ENCODE measurements around the gene TCF7L2.

TCF7L2 gene

GRCh38 chr10:113068178-113068890 is 118.3 kb downstream of the TCF7L2 start:
- DNase-seq: no peak

DNA sequence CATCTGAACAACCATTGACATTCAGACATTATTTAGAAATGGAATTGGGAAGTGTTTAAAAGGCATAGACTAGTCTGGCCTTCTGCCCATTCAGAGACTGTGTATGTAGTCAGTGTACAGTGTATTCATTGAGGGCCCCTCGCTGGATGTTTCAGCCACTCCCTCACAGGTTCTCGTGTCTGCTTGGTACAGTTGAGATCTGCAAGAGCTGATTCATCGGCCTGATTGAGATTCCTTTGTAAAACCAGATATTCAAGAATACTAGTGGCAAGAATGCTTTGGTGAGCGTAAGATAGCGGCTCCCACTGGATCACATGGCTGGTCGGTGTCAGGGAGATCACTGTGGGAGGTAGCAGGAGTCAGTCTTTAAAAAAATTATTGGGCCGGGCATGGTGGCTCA is 119.5 kb downstream of the TCF7L2 start:
- DNase-seq: no peak

DNA sequence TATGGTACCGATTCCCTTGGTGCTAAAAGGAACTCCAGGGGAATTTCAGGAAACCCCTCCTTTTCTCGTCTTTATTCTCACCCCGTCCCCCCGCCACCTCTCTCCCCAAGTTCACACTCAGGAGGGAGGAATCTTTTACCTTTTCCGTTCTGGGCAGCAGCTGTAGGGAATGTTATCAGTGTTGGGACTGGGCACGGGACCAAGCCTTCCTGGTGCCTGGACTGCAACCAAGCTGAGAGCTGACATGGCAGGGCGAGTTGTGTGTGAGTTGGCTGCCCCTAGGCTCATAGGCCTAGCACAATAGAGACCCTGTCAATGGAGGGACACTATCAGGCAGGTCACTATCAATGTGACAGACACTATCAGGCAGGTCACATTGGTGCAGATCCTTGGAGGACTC is 121.4 kb downstream of the TCF7L2 start:
- DNase-seq: no peak

DNA sequence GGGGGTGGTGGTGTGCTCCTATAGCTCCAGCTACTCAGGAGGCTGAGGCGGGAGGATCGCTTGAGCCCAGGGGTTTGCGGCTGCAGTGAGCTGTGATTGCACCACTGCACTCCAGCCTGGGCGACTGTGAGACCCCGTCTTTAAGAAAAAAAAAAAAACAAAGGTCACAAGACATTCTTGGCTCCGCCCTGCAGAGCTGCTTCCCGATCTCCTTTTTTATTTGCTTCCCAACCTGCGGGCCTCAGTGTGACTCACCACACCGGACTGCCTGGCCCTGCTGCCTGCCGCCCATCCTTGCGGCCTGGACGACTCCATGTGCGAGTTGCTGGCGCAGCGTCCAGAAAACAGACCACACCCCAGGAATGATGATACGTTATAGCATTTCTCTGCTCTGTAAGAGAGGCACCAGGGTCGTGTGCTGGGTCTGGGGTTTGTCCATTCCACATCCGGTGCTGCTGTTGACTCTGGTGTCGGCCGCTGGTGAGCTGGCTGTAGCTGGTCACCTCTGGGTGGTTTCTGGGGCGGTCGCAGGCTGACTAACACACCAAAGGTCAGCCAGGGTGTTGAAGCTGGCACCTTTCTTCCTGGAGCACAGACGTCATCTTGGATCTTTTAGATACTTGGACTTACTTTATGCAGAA is 123.6 kb downstream of the TCF7L2 start:
- no peak for DNase-seq

DNA sequence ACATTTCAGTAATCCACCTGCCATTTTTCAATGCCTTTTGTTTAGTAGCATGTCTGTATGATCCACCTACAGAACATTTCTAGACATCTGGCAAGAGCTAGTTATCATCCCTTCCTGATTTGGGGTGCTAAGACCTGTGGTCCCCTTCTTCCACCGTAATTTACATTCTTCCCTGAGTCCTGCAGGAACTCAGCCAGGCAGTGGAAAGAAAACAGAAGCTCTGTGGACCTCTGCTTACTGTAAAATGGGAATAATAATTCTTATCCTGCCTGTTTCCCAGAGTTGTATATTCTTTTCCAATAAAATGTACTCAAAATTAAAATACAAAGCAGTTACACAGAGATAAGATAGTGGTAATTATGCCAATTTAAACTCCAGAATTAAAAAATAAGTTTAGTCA is 126.9 kb downstream of the TCF7L2 start:
- DNase-seq: no peak

DNA sequence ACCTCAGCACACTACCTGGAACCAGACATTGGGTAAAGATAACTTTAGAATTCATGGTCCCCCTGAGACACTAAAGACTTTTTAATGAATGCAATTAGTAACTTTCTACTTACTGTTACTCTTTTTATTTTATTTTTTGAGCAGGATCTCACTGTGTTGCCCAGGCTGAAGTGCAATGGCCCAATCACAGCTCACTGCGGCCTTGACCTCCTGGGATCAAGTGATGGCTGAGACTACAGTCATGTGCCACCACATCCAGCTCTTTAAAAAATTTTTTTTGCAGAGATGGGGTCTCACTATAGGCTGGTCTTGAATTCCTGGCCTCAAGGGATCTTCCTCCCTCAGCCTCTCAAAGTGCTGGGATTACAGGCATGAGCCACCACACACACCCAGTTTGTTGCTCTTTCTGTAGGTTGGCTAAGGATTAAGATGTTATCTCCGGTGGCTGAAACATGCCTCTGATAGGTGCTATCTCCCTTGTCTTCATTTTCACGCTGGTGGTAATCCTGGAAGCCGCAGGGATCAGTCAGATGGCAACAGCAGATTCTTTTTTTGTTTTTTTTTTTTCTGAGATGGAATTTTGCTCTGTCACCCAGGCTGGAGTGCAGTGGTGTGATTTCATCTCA is 128.3 kb downstream of the TCF7L2 start:
- no peak for DNase-seq

GRCh38 chr10:113080061-113080924 is 130.2 kb downstream of the TCF7L2 start:
- no peak for DNase-seq

- no peak for DNase-seq
These were observed 130.8 kb downstream of the TCF7L2 start for GRCh38 chr10:113080925-113081229.

GRCh38 chr10:113084031-113084430 is 134.0 kb downstream of the TCF7L2 start:
- DNase-seq: no peak

GRCh38 chr10:113085776-113086175 is 135.7 kb downstream of the TCF7L2 start:
- no peak for DNase-seq

DNA sequence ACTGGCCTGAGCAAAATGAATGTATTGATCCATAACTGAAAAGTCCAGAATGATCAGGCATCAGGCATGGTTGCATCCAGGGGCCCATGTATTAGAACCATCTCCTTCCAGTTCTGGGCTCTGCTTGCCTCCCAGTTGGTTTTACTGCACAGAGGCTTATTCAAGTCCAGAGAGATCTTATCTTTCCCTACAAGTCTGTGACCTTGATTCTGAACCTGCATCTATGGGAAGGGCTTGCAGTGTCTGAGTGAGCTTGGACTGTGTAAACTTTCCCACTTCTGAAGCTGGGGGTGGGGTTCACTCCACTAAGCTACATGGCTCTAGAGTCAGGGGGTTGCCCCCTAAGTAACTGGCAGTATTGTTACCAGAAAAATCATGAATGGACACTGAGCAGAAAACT is 136.2 kb downstream of the TCF7L2 start:
- no peak for DNase-seq

DNA sequence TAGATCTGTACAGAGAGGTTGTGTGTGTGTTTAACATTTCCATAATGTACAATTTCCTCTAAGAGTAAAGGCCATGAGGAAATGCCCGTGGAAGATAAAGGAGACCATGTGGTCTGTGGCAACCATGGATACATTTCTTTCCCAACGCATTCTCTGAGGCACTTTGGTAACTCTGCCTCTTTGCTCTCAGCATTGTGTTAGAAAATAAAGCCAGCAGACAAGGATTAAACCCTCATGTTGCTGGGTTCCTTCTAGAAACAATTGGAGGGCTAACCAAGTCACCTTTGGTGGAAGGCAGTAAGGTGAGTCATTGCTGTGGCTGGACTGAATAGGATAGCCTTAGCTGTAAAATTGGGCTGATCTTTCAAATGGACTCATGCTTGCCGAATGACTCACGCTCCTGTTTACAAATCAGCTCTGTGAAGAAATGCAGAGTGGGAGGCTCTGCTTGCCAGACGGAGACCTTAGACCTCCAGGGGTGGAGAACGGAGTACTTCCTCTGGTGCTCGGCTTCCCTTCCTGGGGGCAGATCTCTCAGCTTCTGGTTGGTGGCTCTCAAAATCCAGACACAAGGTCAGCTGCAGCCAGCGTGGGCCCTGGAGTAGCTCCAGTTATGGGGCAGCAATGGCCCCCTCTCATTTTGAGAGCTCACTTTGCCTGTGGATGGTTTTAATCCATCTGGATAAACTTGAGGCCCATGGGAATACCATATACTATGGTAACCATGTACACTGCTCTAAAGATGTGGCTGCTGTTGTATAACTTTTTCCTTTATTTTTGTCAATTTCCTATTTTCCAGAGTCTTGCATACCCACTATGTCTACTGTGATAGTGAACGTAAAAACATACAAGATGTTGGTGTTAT is 137.3 kb downstream of the TCF7L2 start:
- DNase-seq: no peak

DNA sequence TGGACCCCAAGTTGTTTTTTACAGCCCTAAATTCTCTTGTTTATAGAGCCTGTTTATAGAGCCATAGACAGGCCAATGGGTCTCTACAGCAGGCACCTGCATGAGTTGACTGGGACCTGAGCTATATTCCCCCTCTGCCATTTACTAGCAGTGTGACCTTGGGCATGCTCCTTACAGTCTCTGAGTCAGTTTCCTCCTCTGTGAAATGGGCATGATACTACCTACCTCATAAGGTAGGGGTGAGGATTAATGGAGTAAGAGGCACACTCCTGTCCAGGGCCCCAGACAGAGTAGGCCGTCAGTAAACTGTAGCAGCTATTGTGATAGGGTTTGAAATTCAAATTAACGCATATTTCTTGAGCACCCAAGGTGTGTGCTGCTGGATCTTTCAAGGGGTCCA is 138.1 kb downstream of the TCF7L2 start:
- DNase-seq: no peak

- no peak for DNase-seq
These were observed 139.5 kb downstream of the TCF7L2 start for GRCh38 chr10:113089551-113089950.

DNA sequence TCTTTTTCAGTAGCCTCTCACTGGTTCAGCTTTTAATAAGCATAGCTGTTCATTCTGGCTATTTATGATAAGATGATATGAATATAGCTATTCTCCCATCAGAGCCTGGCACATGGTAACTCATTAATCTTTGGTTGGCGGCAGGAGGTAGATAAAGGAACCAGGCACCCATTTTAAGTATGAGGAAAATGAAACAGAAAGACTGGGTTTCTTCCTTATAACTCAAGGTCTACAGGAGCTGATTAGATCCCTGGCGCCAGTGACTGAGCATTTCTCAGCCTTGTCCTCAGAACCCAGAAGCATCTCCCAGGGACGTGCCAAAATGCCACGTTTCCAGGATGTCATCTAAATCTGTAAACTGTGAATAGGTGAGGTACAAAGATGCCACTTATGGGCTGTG is 141.9 kb downstream of the TCF7L2 start:
- DNase-seq: no peak

DNA sequence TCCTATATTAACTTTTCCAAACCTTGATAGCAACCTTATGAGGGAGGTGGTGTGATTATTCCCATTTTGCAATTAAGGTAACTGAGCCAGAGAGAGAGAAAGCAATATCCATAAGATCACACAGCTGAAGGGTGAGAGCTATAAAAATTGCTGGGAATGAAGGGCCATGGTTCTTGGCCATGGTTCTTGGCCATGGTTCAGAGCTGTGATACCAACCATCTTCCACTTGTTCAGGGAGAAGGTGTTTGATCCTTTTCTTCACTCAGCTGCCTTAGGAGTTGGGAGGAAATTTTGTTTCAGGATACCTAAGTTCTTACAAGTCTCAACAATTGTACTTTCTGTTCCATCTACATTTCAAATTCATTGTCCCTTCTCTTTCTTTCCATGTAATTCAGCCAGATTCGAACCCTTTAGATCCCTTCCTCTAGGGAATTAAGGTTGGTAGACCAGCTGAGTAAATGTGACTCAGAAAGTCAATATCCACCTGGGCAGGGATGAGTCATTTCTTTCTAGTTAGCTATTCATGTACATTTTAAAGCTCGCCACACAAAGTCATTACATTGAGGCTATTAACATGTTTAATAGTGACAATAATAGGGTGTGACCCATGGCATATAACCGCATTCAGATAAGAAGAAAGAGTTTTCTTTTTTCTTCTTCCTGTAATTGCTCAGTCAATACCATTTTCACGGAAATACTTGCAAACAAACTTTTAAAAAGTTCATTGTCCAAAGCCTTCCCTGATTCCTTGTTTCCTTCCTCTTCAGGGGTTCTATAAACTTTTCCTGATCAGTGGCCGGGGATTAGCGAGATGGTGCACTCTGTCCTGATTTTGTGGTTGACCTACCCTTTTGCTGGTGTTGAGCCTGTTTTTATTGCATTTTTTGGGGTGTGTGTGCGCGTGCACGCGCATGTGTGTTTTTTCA is 143.4 kb downstream of the TCF7L2 start:
- DNase-seq: no peak

GRCh38 chr10:113094114-113094486 is 144.1 kb downstream of the TCF7L2 start:
- DNase-seq: no peak

GRCh38 chr10:113095419-113096127 is 145.5 kb downstream of the TCF7L2 start:
- DNase-seq: no peak

DNA sequence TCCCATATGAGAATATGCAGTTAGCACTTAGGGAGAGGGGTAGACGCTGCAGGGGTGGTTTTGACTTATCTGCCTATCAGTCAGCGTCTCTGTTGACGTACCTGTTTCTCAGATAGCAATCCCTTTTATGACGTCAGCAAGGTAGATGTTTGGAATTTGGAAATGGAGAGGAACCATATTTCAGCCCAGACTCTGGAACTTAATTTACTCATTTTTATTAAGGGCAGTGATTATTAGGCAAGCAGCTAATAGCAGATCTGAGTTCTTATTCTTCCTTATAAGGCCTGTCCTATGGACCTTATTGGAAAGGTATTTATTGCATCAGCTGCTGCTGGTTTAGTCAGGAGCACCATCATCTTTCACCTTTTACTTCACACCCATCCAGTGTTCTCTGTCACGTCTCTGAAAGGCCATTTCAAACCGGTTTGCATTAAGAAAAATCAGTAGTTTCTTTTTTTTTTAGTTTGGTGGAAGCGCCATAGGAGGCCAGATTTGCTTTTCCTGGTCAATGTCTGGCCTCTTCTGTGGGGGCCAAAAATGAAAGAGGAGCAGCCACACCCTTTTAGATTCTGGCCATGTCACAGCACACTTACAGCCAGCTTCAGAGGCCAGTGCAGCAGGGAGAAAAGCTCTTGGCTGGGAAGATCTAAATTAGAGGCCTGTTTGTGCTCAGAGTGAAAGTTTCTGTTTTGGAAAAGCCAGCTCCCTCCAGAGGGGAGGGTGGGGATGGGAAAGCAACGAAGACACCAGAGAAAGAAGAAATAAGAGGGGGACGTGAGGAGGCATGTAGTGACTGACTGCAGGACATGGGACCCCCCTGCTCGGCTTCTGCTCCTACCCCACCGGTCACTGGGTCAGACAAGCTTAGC is 146.3 kb downstream of the TCF7L2 start:
- no peak for DNase-seq

- DNase-seq: no peak
These were observed 147.0 kb downstream of the TCF7L2 start for GRCh38 chr10:113097036-113097435.

Data from NCI-H510A treated with DMSO at 0.1 percent for 48 hours (cell line).